Breast epithelium (tissue), 3 donors: Measurements from ENCODE around the gene ZNF732.

Experiments used
- CTCF ChIP-seq, 3 donors: fragments of 450-650 bp; IDR thresholded peaks; one replicate each; pipeline ENCODE4 v1.5.1; 2016 to 2017; ENCODE audit warnings: antibody characterized with exemption in 3 of 3, mild to moderate bottlenecking in 3 of 3, moderate library complexity in 3 of 3
- POLR2A ChIP-seq: fragments of 450-650 bp; IDR thresholded peaks from one replicate; pipeline ENCODE4 v1.6.1; 2016; ENCODE audit warnings: antibody characterized with exemption, mild to moderate bottlenecking, moderate library complexity

- no peak for TF ChIP-seq CTCF (IDR thresholded peaks at IDR 0.05)
- TF ChIP-seq POLR2A: no peak
Measured at GRCh38 chr4:336099-336892, 31.0 kb upstream of the ZNF732 start.
